OCI-LY1 (cell line): Measurements from ENCODE around the gene NDUFA12.

Source experiments
- EZH2 ChIP-seq: fragments of 200-600 bp; sonication (generic), shearing (Covaris generic); IDR thresholded peaks from 2 replicates; pipeline ENCODE4 v1.8.0; 2017; ENCODE audit warnings: borderline replicate concordance, mixed run types, mild to moderate bottlenecking, antibody characterized with exemption, low read length, moderate library complexity, mixed read lengths
- TF ChIP-seq, protein P1 (sequence below): fragments of 200-600 bp; sonication (generic), shearing (Covaris generic); IDR thresholded peaks from 2 replicates; pipeline ENCODE4 v1.5.1; 2017; ENCODE audit warnings: mild to moderate bottlenecking, antibody characterized with exemption, low read length, moderate library complexity, mixed read lengths

DNA sequence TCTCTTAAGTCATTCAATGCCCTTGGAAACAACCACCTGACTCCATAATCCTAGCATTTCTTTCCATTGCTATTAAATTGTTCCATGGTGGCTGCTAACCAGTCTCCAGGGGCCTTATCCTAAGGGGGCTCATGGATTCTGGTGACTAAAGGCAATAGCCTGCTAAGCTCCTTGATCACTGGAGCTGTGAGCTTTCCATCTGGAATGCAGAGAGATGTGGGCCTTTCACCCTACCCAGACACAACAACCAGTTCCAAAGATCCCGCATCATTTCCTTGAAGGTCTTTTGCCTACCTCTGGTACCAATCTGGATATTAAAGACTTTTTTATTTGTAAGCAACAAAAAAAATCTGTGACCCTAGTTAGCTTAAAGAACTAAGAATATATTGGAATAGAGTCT lies 32.9 kb downstream of the NDUFA12 start:
- TF ChIP-seq, protein P1, sequence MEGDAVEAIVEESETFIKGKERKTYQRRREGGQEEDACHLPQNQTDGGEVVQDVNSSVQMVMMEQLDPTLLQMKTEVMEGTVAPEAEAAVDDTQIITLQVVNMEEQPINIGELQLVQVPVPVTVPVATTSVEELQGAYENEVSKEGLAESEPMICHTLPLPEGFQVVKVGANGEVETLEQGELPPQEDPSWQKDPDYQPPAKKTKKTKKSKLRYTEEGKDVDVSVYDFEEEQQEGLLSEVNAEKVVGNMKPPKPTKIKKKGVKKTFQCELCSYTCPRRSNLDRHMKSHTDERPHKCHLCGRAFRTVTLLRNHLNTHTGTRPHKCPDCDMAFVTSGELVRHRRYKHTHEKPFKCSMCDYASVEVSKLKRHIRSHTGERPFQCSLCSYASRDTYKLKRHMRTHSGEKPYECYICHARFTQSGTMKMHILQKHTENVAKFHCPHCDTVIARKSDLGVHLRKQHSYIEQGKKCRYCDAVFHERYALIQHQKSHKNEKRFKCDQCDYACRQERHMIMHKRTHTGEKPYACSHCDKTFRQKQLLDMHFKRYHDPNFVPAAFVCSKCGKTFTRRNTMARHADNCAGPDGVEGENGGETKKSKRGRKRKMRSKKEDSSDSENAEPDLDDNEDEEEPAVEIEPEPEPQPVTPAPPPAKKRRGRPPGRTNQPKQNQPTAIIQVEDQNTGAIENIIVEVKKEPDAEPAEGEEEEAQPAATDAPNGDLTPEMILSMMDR: no peak
- TF ChIP-seq EZH2: no peak
